NCI-H1105 (cell line): ENCODE measurements around the gene ASPN.
"Not testable (repeated sequence)": the region's sequence is repeated elsewhere in the genome, so short reads cannot be mapped to it uniquely, and the experiment has no call there.

Experiments used
- DNase-seq: peaks from one replicate; lab custom pipeline; 2025; lab: John Stamatoyannopoulos, UW

Gene ASPN

DNA sequence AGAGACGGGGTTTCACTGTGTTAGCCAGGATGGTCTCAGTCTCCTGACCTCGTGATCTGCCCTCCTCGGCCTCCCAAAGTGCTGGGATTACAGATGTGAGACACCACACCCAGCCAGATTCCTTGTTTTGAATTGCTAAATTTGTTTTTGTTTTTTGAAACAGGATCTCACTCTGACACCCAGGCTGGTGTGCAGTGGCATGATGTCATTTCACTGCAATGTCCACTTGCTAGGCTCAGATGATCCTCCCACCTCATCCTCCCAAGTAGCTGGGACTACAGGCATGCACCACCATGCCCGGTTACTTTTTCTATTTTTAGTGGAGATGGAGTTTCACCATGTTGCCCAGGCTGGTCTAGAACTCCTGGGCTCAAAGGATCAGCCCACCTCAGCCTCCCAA is 71.1 kb downstream of the ASPN start:
- not testable (repeated sequence) for DNase-seq

DNA sequence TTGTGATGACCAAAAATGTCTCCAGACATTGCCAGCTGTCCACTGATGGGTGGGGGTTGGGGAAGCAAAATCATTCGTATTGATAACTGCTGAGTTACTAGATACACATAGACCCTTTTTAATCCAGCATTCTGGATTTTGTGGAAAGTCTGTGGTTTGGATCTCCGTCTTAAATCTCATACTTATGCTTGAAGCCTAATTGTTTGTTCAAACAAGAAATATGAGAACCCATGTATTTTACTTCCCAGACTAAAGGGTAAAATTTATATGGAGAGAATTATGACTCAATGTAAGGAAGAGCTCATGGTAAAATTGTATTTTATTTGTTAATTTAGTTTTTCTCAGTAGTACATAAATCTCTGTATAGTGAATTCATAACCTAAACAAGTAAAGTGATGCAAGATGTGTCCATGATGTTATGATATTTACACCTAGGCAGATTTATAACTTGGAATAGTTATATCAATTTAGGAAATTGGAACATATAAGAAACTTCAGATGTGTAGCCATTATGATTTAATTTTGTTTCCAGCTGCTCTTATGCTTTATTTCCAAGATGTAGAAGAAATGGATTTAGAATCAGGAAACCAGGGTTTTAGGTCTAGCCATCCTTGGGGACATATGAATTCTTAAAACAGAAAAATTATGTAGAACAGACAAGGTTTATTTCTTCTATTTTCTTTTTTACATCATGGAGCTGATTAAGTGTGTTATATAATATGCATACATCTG is 73.4 kb downstream of the ASPN start:
- DNase-seq = no peak

DNA sequence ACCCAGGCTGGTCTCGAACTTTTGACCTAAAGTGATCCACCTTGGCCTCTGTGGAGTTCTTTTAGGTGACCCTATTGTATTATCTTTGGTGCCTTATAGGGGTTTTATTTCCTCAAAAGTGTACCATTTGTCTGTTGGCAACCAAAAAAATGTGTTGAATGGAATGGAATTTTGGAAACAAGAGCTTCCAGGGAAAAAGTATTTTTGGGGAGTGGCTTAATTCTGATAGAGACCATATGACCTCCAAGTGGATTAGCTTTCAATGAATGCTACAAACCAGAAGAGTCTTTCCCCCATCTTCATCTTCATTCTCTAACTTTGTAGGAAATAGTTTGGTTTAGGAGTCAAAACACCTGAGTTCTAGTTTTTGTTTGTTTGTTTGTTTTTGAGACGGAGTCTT is 74.5 kb downstream of the ASPN start:
- DNase-seq = no peak

DNA sequence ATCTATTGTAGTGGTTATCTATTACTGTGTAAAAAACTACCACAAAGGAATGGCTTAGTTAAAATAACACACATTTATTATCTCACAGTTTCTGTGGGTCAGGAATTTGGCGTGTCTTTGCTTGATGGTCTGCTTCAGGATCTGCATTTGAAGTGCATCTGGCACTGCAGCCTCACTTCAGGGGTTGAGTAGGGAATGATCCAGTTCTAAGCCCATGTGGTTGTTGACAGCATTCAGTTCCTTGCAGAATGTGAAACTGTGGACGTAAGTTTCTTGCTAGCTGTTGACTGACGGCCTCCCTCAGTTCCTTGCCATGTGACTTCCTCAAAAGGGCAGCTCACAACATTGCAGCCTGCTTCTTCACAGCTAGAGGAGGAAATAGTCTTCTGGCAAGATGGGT is 75.8 kb downstream of the ASPN start:
- no peak for DNase-seq
